Stimulated activated CD4-positive, alpha-beta T cell treated with anti-CD3 and anti-CD28 coated beads, Interleukin-15, amount 100 ng/mL, for 48 hours (primary cell): ENCODE data around the gene RAB9B.
"Not testable (repeated sequence)": the region's sequence is repeated elsewhere in the genome, so short reads cannot be mapped to it uniquely, and the experiment has no call there.

Experiments
- DNase-seq, 2 donors: peaks; one replicate each; pipeline ENCODE4 v3.0.0-alpha.2; 2020; ENCODE audit warnings: low read depth in 2 of 2

RAB9B gene

GRCh38 chrX:103831803-103832544 is at the start of gene RAB9B:
RAB9B (minus strand) TSS chrX:103832257; CDS start chrX:103825784, 6,473 bp downstream.
- DNase-seq: peak in 1 of 2 donors; percentile 47

DNA sequence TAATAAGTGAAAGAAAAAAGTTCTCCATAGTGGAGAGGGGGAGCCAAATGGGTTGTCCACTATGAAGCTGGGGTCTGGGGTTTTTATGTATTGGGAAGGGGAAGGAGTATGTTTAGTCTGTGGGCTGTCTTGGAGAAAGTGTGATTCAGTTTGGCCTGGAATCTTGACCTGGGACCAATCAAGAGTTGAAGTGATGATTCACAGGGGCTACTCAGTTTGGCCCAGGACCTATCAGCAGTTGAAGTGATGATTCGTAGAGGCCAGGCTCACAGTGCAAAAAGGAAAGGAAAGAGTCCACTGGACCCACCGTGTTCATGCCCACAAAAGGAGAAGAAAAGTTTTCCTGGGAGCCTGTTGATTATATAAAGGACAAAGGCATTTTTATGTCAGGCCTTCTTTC is 47.3 kb upstream of the RAB9B start:
- DNase-seq: no peak

DNA sequence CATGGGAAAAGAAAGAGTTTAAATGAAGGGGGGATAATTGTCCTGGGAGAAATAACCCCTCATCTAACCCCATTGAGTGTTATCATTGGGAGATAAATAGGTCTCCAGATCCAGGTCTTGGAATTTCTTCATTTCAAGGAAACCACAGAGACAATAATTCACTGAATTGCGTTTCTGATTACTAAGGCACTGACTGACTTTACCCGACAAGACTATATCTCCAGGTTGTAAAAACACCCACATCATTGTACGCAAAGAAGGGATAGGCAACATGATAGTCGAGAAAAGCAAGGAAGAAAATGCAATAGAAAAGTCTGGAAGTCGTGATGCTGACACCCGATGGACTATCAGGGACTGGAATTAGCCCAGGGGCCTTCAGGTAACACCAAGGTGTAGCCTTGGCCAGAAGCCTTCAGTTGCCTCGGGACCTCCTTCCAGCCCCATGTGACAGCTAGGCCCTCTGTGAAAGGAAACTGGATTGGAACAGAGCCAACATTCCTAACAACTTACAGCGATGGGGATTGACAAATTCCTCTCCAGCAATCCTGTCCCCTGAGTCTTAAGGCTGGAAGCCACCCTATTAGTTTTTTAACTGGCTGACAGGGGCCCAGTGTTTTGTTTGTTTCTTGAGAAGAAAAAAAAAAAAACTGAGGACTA is 46.5 kb upstream of the RAB9B start:
- no peak for DNase-seq

DNA sequence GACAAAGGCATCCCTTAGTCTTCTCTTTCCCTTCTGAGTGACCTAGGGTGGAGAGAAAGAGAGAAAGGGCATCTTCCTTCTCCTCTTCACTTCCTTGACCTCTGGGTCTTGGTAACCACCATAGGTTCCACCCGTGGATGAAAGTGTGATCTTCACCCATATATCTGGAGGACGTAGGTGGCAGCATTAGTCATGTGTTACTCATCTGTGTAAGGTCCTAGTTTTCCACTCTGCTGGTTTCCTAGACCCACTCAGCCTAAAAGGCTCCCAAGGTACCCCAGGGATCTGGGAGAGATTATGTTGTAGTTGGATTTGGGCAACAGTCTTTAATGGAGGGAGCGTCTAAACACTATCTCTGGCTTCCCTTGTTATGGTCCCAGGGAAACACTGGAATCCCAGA is 45.5 kb upstream of the RAB9B start:
- no peak for DNase-seq

DNA sequence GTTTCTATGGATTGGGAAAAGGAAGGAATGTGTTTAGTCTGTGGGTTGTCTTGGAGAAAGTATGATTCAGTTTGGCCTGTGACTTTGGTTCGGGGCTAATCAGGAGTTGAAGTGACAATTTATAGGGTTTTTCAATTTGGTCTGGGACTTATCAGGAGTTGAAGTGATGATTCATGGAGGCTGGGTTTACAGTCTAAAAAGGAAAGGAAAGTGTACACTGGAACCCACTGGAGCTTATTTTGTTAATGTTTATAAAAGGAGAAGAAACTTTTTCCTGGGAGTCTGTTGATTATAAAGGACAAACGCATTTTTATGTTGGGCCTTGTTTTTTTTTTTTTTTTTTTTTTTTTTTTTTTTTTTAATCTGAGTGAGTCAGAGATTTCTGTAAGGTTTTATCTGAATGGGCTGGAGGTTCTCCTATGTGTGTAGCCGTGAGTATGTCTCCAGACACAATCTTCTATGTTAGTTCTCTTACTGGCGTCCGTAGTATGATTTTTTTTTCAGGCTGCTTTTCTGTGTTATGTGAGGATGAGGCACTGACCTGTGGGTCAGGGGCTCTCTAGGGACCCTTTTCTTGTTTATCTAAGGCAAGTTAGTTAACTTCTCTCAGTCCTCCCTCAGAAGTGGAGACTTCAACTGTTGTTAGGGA is 33.0 kb upstream of the RAB9B start:
- DNase-seq: no peak

DNA sequence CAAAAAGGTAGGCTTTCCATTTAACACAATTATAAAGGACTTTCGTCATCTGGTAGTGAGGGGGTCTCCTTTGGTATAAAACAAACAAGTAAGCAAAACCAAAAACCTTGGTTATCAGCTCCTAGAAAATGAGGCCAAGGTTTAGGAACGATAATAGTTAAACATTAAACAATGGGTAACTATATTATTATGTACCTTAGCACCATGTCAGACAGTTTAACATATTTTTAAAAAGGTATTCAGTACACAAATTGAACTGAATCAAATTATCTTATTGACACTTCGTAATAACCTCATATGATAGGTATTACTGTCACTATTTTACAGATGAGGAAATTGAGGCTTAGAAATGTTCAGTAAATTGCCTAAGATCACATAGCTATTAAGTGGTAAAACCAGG is 32.1 kb upstream of the RAB9B start:
- no peak for DNase-seq

DNA sequence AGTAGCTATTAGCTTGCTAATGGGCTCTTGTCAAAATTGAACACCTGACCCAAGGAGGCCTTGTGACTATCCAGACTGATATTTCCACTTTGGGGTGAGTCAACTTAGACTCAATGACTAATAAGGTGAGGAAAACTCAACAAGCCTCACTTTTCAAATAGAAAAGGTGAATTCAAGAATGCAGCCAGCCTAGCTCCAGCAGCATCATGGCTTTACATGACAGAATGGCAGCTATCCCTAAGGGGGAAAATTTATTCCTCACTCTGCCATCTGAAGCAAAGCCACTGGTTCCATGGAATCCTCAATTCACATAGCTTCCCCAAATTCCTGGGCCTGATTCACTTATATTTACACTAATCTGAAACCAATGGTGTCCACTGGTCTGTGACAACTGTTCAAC is 29.1 kb upstream of the RAB9B start:
- no peak for DNase-seq

- DNase-seq: no peak
These were observed 17.5 kb upstream of the RAB9B start for GRCh38 chrX:103849558-103849957.

GRCh38 chrX:103847174-103847870 is 15.3 kb upstream of the RAB9B start:
- DNase-seq: no peak

- no peak for DNase-seq
These were observed 14.3 kb upstream of the RAB9B start for GRCh38 chrX:103846386-103846785.

DNA sequence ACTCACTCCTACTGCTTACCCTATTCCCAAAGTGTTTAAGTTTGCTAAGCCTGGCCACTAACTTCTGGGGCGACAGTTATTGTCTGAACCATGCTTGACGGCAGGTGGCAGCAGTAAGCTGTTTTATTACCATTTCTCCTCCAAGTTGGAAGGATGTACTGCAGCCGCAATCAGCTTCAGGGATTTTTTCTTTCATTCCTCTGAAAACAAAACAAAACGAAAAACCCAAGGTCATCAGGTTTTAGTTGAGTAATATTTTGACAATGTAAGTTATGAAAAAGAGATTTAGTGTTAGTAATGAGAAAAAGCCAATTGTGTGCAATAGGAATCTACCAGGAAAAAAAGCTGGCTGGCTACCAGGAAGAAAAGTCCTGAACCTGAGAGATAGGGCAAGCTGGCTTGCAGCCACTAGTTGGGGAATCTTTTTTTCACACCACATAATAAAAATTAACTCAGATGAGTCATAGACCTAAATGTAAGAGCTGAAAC is 13.2 kb upstream of the RAB9B start:
- peak in 1 of 2 donors; percentile 45 for DNase-seq

DNA sequence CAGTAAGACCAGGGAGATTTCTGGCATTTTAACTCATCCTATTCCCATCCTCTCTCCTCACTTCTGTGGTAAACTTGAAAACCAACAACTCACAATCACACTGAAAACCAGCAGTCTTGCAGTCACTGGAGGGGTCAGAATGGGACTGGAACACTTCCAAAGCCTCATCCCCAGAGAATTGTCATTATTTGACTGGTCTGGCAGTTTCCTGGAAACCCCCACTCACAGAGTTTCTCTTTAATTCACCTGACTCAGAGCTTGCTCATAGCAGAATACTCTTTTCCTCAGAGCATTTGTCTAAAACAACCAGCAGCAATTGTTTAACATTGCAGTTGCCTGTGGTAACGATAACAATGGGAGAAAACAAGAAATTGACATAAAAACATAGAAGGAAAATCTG is 7.3 kb upstream of the RAB9B start:
- DNase-seq: no peak

- no peak for DNase-seq
These were observed 685 bp downstream of the RAB9B start for GRCh38 chrX:103831342-103831802.

GRCh38 chrX:103830848-103831247 is 1.2 kb downstream of the RAB9B start:
- no peak for DNase-seq

DNA sequence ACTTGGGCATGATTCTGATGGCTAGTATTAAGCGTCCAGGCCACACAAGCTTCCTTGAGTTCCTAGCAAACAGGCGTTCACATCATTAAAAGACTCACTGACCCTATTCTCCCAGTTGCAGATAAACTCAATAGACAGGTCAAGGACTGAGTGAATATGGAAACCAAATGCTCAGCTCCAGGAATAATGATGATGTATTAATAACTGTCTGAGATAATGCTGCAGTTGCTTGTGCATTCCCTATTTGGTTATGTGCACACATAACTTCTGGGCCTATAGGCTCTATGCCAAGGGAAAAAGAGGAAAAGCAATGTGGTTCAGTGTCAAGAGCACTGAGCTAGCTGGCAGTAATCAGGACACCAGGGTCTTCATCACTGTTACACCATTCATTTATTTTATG is 3.5 kb downstream of the RAB9B start:
- no peak for DNase-seq

- no peak for DNase-seq
These were observed 6.2 kb downstream of the RAB9B start for GRCh38 chrX:103825881-103826280.

GRCh38 chrX:103823591-103823990 is 8.5 kb downstream of the RAB9B start:
- DNase-seq: no peak

DNA sequence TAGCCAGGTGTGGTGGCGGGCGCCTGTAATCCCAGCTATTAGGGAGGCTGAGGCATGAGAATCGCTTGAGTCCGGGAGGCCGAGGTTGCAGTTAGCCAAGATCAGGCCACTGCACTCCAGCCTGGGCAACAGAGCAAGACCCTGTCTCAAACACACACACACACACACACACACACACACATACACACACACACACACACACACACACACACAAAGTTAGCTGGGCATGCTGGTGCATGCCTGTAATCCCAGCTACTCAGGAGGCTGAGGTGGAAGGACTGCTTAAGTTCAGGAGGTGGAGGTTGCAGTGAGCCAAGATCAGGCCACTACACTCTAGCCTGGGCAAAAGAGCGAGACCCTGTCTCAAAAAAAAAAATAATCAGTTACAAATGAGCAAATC is 11.3 kb downstream of the RAB9B start:
- not testable (repeated sequence) for DNase-seq

DNA sequence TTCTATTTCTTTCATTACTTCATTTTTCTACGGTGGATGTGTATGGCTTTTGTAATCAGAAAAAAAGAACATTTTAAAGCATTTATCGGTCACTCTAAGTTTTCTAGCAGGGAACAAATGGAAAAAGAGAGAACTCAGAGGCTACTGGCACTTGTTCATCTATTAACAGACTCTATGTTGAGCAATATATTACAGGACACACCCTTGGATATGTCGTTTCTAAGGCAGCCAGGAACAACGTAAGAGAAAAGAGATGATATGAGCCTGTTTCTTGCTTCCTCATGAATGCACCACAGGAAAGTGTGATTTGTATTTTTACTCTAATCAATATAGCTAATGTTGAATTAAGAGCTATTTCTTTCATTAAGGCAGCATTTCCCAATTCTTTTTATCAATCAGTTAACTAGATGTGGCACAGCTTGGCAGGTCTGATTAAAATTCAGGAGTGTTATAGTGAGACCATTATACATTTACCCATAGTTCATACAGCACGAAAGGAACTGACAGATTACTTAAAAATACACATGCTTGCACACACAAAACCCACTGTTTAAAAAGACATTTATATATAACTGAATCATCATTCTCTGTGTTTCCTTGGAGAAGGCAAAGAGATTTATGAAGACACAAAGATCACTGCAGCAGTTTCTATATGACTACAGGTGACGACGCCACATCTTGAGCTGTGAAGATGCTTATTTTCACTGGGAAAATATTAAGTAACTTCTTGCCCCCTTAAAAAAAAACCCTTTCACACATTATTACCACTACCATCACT is 13.0 kb downstream of the RAB9B start:
- no peak for DNase-seq

DNA sequence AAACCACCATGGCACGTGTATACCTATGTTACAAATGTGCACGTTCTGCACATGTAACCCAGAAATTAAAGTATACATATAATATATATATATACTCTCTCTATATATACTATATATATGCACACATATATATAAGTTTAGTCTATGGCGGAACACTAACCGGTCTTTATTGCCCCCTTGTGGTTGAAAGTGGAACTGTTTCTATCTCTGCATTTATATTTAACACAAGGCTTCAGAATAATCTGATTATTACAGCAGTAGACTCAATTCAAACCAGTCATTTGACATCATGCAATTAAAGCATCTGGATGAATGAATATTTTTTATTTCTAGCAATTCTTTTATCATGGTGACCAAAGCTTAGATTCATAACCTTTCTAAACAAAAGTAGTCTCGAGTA is 14.6 kb downstream of the RAB9B start:
- DNase-seq: no peak

DNA sequence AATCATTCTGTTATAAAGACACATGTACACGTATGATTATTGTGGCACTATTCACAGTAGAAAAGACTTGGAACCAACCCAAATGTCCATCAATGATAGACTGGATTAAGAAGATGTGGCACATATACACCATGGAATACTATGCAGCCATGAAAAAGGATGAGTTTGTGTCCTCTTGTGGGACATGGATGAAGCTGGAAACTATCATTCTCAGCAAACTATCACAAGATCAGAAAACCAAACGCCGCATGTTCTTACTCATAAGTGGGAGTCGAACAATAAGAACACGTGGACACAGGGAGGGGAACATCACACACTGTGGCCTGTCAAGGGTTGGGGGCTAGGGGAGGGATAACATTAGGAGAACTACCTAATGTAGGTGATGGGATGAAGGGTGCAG is 15.0 kb downstream of the RAB9B start:
- not testable (repeated sequence) for DNase-seq
